T-helper 2 cell treated with Interferon-gamma antibody and Interleukin-4, amounts not matched to agents 5 μg/mL and 100 μg/mL, for 36 hours (primary cell): Measurements from ENCODE around the gene FNBP1L.

Source experiments
- DNase-seq: peaks from one replicate; pipeline ENCODE4 v3.0.0; 2021; ENCODE audit warnings: low spot score
- H3K27ac Mint-ChIP-seq: one replicate; pipeline ENCODE4 v1.8.0; 2021; ENCODE audit warnings: mild to moderate bottlenecking, mixed read lengths
- H3K27me3 Mint-ChIP-seq: one replicate; pipeline ENCODE4 v1.8.0; 2021; ENCODE audit warnings: low read depth, mixed read lengths
- H3K36me3 Mint-ChIP-seq: one replicate; pipeline ENCODE4 v1.8.0; 2021; ENCODE audit warnings: low read depth, mixed read lengths
- H3K4me1 Mint-ChIP-seq: one replicate; pipeline ENCODE4 v1.8.0; 2021; ENCODE audit warnings: low read depth, mixed read lengths
- H3K4me3 Mint-ChIP-seq: one replicate; pipeline ENCODE4 v1.8.0; 2022; ENCODE audit warnings: mild to moderate bottlenecking, moderate library complexity, mixed read lengths
- H3K9me3 Mint-ChIP-seq: one replicate; pipeline ENCODE4 v1.8.0; 2021; ENCODE audit warnings: mixed read lengths

Gene FNBP1L

DNA sequence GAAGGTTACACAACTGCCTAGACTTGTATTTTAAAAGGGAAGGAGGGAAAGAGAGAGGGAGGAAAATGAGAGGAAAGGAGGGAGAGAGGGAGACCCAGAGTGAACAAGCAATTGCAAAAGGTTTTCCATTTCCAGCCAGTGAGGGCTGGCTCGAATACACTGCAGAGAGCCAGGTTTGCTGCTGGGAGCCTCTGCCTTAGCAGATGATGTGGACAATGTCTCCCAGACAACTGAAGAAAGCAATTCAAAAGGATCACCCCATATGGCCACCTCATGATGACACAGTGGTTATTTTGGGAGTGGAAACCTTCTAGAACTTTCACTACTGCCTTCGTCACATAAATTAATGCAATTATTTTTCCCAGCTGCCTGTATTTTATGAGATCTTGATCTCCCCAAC lies 147.3 kb downstream of the FNBP1L start:
- no peak overlapping the region for H3K27ac Mint-ChIP-seq
- peaks cover 8% of the 10 kb centered on the region for H3K4me1 Mint-ChIP-seq
- peaks cover 1% of the 10 kb centered on the region for H3K36me3 Mint-ChIP-seq
- H3K4me3 Mint-ChIP-seq: no peak overlapping the region
- DNase-seq: no peak
- no peaks in the 10 kb centered on the region for H3K9me3 Mint-ChIP-seq
- H3K27me3 Mint-ChIP-seq: peaks cover 17% of the 10 kb centered on the region

DNA sequence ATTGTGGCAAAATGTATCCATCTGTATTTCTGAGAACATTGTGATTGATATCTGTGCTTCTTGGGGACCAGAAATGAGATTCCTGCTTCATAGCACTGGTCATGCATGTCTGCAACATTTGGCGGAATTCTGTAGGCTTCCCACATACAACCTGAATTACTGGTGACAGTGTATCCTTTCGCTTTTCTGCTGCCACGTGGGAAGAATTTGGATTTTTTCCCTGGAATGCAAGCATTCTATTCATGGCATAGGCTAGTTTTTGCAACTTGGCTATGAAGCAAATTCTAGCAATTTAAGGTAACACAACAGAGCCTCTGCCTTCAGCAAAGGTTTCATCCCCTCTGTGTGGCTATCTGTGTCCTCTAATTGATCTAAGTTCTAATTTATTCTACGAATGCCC lies 147.8 kb downstream of the FNBP1L start:
- Mint-ChIP-seq H3K9me3 (no peaks in the 10 kb centered on the region), H3K4me3 (no peak overlapping the region), H3K36me3 (no peaks in the 10 kb centered on the region), H3K27me3 (peaks cover 17% of the 10 kb centered on the region), H3K27ac (no peak overlapping the region), H3K4me1 (peaks cover 8% of the 10 kb centered on the region)
- DNase-seq: no peak

DNA sequence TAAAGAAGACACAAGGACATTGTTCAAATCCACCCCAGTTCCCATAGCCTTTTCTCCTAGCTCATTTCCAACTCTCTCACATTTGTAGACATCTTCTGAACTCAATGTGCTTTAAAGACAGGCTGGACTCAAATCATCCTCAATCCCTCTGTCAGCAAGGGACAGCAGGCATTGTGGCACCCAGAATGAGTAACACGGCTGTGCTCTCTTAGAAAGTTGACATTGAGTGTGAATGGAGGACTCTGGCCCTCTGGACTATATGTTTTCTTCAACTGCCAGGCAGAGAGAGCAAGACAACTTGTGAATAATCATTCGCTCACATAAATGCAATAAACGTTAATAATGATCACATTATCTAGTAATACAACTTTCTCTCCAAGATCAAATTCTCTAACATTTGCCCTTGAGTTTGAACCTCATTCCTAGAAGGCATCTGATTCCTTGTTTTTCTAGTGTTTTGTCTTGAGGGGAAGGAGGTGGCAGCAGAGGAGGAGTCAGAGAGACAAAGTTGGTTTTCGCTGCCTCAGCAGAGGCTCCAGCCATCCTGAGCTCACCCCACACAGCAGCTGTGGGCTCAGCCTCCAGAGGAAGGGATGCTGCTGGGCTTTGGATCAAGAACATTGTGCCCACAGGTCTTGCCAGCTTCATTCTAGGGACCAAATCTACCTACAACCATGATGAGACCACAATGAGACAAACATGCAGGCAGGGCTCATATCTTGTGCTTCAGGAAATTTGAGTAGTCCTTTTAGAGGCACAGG lies 148.6 kb downstream of the FNBP1L start:
- H3K4me1 Mint-ChIP-seq: peaks cover 5% of the 10 kb centered on the region
- peaks cover 17% of the 10 kb centered on the region for H3K27me3 Mint-ChIP-seq
- H3K4me3 Mint-ChIP-seq: no peak overlapping the region

DNA sequence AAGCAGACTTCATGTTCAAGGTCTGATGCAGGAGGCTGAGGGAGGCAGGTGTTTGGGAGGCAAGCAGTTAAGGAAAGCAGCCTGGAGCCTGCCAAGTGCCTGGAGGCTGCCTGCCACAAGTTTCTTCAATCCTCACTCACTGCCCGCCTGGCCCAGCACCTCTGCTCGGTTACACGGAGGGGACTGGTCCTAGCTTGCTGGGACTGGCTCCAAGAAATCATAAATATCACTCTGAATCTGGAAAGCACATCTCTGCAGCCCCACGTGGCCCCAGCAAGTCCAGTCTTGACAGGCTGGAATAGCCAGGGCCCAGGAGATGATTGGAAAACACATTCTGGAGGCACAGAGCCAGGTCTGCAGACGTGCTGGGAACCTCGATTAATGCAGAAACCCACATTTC lies 149.8 kb downstream of the FNBP1L start:
- no peaks in the 10 kb centered on the region for H3K4me1 Mint-ChIP-seq
- no peak for DNase-seq
- H3K36me3 Mint-ChIP-seq: no peaks in the 10 kb centered on the region
- no peak overlapping the region for H3K4me3 Mint-ChIP-seq
- H3K27me3 Mint-ChIP-seq: peaks cover 17% of the 10 kb centered on the region
- no peaks in the 10 kb centered on the region for H3K9me3 Mint-ChIP-seq
- H3K27ac Mint-ChIP-seq: no peak overlapping the region

More for the DNA sequence above, 148.6 kb downstream of the FNBP1L start:
- no peak overlapping the region for H3K27ac Mint-ChIP-seq
- no peaks in the 10 kb centered on the region for H3K36me3 Mint-ChIP-seq
- no peak for DNase-seq
- H3K9me3 Mint-ChIP-seq: no peaks in the 10 kb centered on the region

DNA sequence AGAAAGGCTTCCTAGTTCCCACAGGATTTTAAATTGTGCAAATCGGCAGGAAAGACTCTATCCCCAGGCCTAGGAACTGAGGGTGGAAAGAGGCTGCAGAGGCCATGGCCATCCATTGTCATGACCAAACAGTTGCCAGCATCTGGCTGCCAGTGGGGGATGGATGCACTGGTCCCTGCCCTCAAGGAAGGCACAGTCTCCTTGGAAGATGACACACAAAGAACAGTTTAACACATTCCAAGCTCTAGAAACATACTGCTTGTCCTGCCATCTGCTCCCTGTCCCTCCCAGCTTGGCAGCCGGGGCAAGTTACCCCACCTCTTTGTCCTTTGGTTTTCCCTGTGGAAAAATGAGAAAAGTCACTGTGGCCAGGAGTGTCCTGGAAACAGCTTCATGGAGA lies 150.5 kb downstream of the FNBP1L start:
- Mint-ChIP-seq H3K4me1 (no peaks in the 10 kb centered on the region), H3K9me3 (no peaks in the 10 kb centered on the region), H3K4me3 (no peak overlapping the region), H3K27me3 (peaks cover 17% of the 10 kb centered on the region), H3K27ac (no peak overlapping the region), H3K36me3 (no peaks in the 10 kb centered on the region)
- no peak for DNase-seq

DNA sequence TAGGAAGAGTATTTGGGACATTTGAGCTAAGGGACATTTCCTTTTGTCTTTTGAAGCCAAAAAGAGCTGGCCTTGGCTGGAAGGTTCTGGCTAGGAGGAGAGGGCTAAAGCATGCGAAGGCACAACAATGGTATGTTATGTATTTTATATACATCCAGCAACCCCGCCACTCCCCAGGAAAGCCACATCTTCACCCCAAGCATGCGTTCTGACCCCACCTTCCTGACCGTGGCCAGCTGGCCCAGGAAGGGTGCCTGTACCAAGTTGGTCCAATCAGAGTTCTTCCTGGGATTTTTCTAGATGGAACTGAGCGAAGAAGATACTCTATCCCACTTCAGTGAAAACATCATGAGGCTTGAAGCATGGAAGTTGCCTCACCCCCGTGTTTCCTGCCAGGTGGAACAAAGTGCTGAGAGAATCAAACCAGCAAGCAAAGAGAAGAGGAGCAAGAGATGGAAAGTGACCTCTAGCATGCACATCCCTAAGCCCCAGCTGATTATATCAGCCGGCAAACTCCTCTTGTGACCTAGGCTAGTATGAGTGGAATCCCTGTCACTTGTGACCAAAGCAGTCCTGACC lies 151.0 kb downstream of the FNBP1L start:
- no peaks in the 10 kb centered on the region for H3K36me3 Mint-ChIP-seq
- no peaks in the 10 kb centered on the region for H3K4me1 Mint-ChIP-seq
- no peak overlapping the region for H3K27ac Mint-ChIP-seq
- no peaks in the 10 kb centered on the region for H3K9me3 Mint-ChIP-seq
- no peak overlapping the region for H3K4me3 Mint-ChIP-seq
- no peak for DNase-seq
- peaks cover 19% of the 10 kb centered on the region for H3K27me3 Mint-ChIP-seq

DNA sequence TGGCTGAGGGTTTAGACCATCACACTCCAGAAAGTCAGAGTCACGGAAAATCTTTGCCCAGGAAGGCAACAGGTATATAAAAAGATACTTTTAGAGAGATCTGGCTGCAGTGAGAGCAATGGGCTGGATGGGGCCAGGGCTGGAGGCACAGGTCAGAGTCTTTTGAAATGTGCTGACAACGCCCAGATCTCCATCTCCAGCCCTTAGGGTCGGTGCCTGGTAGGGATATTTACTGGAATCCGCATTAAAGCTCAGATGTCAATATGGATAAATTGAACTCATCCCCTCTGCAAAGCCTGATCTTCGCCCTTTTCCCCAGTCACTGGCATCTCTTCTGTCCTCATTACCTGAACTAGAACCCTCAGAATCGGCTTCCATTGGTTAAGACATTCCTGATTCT lies 151.6 kb downstream of the FNBP1L start:
- DNase-seq: no peak
- Mint-ChIP-seq H3K9me3 (no peaks in the 10 kb centered on the region), H3K36me3 (no peaks in the 10 kb centered on the region), H3K27me3 (peaks cover 21% of the 10 kb centered on the region), H3K4me1 (no peaks in the 10 kb centered on the region), H3K27ac (no peak overlapping the region), H3K4me3 (no peak overlapping the region)

DNA sequence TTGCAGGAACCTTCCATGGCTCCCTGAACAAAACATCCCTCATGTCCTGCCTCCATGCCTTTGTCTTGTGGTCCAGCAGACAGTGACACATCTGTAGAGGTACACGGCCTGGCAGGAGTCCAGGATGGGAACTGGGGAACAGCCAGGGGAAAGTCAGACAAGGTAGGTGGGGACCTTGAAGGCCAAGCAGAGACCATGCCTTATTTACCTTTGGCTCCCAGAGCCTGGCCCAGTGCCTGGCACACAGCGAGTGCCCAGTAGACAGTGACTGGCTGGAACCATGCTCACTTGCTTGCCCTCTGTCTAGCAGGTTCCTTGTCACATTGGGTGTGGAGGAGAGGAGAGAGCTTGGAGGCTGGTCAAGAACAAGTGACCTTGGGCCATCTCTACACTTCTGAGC lies 152.7 kb downstream of the FNBP1L start:
- Mint-ChIP-seq H3K4me3 (no peak overlapping the region), H3K27ac (no peak overlapping the region), H3K27me3 (peaks cover 19% of the 10 kb centered on the region), H3K9me3 (no peaks in the 10 kb centered on the region), H3K36me3 (no peaks in the 10 kb centered on the region), H3K4me1 (no peaks in the 10 kb centered on the region)
- no peak for DNase-seq

DNA sequence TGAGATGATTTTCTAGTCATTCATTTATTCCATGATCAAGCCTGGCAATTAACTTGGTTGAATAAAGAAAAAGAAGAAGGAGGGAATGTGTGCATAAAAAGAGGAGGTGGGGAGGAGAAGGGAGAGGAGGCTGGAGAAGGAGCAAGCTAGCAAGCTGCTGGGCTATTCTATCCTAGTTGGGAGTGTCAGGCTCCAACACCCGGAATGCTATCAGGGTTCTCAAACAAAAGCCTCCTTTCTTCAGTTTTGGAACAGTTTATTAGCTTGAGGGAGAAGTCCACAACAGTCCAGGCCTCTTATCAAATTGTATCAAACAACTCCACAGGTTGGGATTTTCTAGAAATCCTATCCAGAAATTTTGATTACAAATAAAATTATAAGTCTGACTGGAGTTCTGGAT lies 153.8 kb downstream of the FNBP1L start:
- Mint-ChIP-seq H3K4me3 (no peak overlapping the region), H3K36me3 (no peaks in the 10 kb centered on the region)

DNA sequence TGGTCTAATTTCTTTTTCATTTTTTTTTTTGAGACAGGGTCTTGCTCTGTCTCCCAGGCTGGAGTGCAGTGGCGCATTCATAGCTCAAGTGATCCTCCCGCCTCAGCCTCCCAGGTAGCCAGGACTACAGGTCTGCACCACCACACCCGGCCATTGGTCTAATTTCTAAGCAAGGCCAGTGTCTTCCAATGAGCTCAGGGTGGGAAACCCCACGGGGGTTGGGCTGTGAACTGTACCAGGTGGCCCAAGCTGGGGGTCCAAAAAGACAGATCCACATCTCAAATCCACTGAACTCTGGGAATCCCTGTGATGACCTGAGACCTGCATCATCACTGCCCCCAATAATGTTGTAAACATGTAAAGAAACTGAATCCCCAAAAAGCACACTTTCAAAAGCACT lies 154.2 kb downstream of the FNBP1L start:
- peaks cover 8% of the 10 kb centered on the region for H3K4me1 Mint-ChIP-seq
- no peak overlapping the region for H3K27ac Mint-ChIP-seq
- no peak for DNase-seq
- peaks cover 12% of the 10 kb centered on the region for H3K27me3 Mint-ChIP-seq
- no peaks in the 10 kb centered on the region for H3K9me3 Mint-ChIP-seq
- no peak overlapping the region for H3K4me3 Mint-ChIP-seq
- H3K36me3 Mint-ChIP-seq: no peaks in the 10 kb centered on the region

More for the DNA sequence above, 153.8 kb downstream of the FNBP1L start:
- no peak for DNase-seq
- H3K4me1 Mint-ChIP-seq: peaks cover 6% of the 10 kb centered on the region
- H3K27ac Mint-ChIP-seq: no peak overlapping the region
- H3K27me3 Mint-ChIP-seq: peaks cover 16% of the 10 kb centered on the region
- H3K9me3 Mint-ChIP-seq: no peaks in the 10 kb centered on the region

DNA sequence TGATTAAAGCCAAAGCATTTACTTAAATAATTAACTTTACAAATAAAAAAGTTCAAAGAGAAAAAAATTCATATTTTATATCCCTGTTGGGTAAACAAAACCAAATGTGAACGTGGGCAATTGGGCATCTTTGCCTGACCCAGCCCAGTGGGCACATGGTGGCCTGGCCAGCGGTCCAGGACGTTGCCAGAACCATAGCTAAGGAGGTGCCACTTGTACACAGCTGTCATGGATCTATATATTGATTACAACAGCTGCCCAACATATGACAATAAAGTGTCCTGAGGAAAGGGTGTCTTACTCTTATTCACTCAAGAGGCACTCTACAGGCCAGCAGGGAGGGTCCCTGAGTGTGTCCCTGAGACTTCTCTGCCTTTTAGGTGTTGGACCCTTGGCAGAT lies 155.2 kb downstream of the FNBP1L start:
- Mint-ChIP-seq H3K27ac (no peak overlapping the region), H3K9me3 (no peaks in the 10 kb centered on the region), H3K36me3 (no peaks in the 10 kb centered on the region), H3K4me1 (peaks cover 15% of the 10 kb centered on the region), H3K4me3 (no peak overlapping the region), H3K27me3 (peaks cover 9% of the 10 kb centered on the region)
- no peak for DNase-seq

DNA sequence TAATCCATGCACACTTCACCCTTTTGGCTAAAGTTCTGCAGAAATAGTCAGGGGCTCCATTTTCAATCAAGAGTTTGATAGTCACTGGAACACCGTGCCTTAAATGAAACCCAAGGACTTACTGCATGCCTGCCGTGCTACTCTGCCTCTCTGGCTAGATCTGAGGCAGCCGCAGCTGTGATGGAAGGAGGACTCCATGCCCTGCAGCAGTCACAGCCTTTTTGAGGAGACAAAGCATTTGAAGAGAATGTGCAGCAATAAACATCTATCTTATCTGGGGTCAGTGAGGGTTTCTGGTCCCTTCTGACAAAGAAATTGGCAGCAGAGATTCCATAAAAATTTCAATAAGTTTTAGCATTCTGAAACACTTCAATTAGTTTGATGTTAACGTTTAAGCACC lies 155.7 kb downstream of the FNBP1L start:
- Mint-ChIP-seq H3K9me3 (no peaks in the 10 kb centered on the region), H3K4me1 (peaks cover 18% of the 10 kb centered on the region), H3K4me3 (no peak overlapping the region), H3K27me3 (peaks cover 9% of the 10 kb centered on the region), H3K36me3 (no peaks in the 10 kb centered on the region), H3K27ac (no peak overlapping the region)
- no peak for DNase-seq
